Stimulated activated CD4-positive, alpha-beta T cell treated with anti-CD3 and anti-CD28 coated beads, Interleukin-12 subunit alpha, Interleukin-12 subunit beta, amount 100 ng/mL, for 24 hours (primary cell): ENCODE data around the gene FBLIM1.

Source experiments
- DNase-seq, 2 experiments: peaks; one replicate each; pipeline ENCODE4 v3.0.0-alpha.2; 2020; ENCODE audit warnings: low read depth in 2 of 2

The FBLIM1 gene

DNA sequence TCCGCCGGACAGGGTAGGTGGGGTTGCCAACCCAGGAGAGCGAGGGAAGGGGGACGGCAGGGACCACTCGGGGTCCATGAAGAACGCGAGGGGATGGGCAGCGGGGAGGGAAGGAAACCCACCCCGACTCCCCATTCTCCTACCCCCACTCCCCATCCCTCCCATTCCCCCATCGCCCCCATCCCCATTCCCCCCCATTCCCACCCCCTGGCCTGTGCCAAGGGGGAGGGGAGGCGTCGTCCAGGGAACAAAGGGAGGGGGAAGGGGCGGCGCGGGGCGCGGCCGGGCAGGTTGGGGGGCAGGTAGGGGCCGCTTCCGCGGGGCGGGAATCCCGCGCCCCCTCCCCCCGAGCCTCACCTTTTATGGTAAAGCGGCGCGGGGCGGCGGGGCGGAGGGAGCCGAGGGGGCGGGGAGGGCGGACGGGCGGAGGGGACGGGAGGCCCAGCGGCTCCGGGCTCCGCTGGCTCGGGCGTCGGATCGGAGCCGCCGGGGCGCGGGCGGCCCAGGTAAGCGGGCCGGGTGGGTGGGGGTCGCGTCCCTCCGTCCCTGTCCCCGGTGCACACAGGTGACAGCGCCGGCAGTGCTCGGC is at the start of gene FBLIM1:
FBLIM1 (plus strand) TSS at position 453 of the 589 bp plus-strand sequence. CDS start 6,189 bp downstream, outside the sequence.
- no peak for DNase-seq

DNA sequence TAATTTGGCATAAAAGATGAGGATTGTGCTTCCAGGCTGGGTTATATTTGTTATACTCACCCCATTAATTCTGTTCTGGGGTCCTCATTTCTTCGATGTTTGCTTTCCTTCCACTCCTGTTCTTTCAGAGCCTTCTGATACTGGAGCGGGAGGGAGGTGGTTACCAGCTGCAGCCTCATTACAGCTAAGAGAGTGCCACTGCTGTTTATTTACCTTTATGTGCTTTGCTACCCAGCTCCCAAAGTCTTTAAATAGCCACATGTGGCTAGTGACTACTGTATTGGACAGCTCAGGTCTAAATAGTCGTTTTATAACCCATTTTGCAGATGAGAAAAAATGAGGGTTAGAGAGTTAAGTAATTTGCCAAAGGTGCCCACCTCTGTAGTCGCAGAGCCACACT is 49.4 kb upstream of the FBLIM1 start:
- DNase-seq: no peak

DNA sequence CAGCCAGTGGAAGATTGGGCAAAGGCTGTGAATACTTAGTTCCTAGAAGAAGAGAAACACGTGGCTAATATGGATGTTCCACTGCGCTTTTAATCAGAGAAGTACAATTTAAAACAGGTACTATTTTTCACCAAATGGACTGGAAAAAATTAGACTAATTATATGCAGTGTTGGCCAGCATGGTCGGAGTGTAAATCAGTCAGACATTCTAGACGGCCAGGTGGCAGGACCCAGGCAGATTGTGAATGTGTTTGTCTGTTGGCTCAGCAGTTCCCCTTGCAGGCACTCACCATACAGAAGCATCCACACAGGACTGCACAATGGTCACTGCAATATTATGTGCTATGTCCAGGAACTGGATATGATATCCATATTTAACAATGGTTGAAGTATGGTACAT is 46.4 kb upstream of the FBLIM1 start:
- no peak for DNase-seq

DNA sequence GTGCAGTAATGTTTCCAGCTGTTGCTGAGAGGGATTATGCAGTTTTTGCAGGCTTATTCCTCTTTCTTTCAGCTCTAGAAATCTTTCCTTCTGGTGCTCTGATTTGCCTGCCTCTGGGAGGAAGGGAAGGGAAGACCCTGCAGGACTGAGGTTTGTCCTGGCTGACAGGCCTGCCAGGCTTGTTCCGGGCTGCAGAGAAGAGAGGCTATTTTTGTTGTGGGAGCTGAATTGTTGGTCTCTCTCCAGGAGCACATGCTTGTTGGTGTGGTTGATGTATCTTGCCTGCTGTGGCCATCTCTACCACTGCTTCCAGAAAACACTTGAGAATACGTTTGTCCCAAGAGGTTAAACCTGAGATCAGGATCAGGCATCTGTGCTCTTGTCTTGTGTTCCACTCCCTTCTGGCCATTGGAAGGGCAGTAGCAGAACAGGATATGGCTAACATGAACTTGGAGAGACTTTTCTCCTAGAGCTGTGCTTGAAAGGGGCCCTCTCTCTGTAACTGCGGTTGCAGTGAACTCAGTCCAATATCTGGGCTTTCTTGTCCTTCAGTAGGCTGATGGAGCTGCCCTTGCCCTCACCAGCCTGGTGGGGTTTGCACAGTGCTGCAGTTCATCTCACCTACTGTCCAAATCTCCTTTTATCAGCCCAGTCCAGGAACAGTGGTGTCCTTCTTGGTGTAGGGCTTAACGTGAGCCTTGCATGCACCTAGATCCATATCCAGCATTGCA is 44.0 kb upstream of the FBLIM1 start:
- DNase-seq: no peak

DNA sequence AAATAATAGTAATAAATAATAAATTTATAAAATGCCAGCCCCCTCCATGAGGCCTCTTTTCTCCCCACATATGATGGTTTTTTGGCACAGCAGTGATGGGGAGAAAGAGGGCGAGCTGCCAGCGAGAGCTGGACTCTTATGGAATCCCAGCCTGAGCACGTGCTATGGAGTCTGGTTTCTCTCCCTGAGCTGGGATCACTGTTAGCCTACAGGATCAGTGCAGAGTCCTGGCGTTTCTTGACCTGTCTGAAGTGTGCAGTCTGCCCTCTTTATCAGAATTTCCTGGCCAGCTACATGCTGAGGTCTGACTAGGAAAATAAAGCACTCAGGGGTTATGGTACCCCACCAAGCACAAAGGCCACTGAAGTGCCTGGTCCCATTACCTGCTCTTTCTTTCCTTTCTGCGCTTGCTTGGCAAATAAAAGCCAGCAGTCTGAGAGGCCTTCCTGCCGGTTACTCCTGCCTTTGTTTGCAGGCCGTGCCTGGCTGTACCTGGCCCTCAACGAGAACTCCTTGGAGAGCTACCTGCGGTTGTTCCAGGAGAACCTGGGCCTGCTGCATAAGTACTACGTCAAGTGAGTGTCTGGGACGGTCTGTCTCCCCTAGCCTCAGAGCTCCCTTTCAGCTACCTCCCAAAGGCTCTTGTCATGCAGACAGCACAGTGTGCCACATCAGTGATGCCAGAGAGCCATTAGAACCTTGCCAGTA is 41.0 kb upstream of the FBLIM1 start:
- no peak for DNase-seq

GRCh38 chr1:15718199-15718601 is 40.4 kb upstream of the FBLIM1 start:
- DNase-seq: no peak

- no peak for DNase-seq
These were observed 39.0 kb upstream of the FBLIM1 start for GRCh38 chr1:15719381-15720120.

- DNase-seq: no peak
These were observed 37.7 kb upstream of the FBLIM1 start for GRCh38 chr1:15720861-15721260.

- no peak for DNase-seq
These were observed 36.2 kb upstream of the FBLIM1 start for GRCh38 chr1:15722411-15722810.

- DNase-seq: no peak
These were observed 35.6 kb upstream of the FBLIM1 start for GRCh38 chr1:15722836-15723532.

- DNase-seq: no peak
These were observed 34.9 kb upstream of the FBLIM1 start for GRCh38 chr1:15723631-15724246.

- no peak for DNase-seq
These were observed 33.4 kb upstream of the FBLIM1 start for GRCh38 chr1:15724949-15725880.

DNA sequence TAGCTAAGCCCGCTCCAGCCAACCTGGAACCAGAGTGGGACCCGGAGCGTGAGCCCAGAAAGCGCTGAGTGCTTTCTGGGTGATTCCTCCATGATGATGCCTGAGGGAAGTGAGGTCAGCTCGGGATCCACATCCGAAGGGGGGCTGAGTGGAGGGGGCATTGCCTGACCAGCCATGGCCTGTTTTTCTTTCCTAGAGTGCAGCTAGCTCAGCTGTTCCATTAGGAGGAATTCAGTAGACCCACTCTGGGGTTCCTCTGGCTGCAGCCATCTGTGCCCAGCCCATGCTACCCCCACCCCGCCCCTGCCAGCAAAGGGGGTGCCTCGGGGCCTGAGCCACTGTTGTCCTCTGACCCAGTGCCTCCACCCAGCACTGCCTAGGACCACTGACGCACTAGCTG is 32.1 kb upstream of the FBLIM1 start:
- no peak for DNase-seq

DNA sequence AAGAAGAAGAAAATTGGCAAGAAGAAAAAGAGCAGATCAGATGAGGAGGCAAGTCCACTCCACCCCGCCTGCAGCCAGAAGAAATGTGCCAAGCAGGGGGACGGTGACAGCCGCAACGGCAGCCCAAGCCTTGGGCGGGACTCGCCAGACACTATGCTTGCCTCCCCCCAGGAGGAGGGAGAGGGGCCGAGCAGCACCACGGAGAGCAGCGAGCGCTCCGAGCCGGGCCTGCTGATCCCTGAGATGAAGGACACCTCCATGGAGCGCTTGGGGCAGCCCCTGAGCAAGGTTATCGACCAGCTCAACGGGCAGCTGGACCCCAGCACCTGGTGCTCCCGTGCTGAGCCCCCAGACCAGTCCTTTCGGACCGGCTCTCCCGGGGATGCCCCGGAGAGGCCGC is 31.6 kb upstream of the FBLIM1 start:
- DNase-seq: no peak

DNA sequence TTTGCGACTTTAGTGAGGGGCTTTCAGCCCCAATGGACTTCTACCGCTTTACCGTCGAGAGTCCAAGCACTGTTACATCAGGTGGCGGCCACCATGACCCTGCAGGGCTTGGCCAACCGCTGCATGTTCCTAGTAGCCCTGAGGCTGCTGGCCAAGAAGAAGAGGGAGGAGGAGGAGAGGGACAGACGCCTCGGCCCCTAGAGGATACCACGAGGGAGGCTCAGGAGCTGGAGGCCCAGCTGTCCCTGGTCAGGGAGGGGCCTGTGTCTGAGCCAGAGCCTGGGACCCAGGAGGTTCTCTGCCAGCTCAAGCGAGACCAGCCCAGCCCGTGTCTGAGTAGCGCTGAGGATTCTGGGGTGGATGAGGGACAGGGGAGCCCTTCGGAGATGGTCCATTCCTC is 31.2 kb upstream of the FBLIM1 start:
- no peak for DNase-seq

DNA sequence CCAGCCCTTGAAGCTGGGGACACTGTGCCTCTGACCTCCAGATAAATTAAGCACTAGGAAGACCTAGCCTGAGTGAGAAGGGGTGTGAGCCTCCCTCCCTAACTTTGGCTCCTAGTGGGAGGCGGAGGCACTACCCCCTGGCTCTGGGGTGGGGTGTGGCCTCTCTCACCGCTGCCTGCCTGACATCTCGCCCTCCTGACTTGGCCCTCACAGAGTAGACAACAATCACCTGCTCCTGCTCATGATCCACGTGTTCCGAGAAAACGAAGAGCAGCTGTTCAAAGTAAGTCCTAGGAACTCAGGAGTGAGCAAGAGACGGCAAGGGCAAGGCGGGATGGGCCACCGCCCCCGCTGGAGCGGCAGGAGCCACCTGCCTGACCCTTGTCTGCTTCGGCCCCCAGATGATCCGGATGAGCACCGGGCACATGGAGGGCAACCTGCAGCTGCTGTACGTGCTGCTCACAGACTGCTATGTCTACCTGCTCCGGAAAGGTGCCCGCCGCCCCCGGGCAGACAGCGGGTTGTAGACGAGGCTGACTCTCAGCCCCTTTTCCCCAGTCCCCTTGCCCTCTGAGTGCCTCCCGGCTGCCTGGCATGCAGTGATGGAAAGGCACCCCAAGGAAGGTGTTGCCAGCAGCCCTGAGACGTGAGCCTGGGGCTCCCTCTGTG is 30.6 kb upstream of the FBLIM1 start:
- DNase-seq: no peak

DNA sequence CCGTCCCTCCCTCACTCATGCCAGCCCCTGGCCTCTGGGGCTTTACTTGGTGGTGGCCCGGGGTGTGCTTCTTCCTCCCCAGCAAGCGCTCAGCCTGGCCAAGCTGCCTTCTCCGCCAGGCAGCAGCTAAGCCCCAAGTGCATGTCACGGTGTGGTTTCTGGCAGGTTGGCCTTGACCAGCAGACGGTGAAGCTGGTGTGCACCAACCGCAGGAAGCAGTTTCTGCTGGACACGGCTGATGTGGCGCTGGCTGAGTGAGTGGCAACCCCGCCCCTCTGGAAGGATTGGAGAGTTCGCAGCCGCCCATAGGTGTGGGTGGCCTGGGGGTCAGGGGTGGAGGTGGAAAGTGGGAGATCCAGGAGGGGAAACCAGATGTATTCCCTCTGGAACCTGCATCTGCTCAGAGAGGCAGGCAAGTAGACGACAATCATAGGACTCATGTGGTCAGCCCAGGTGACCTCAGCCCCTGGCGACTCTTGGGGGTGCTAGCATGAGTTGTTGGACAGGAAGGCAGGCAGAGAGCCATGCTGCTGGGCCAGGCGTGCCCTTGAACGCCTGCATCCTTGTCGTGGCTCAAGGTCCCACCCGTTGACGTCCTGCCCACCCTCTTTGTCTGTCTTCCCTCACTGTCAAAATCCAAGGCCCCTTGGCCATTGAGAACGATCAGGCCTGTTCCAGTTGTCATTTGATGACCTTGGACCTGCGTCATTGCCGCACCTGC is 29.5 kb upstream of the FBLIM1 start:
- DNase-seq: no peak

- DNase-seq: no peak
These were observed 28.2 kb upstream of the FBLIM1 start for GRCh38 chr1:15730423-15730822.

DNA sequence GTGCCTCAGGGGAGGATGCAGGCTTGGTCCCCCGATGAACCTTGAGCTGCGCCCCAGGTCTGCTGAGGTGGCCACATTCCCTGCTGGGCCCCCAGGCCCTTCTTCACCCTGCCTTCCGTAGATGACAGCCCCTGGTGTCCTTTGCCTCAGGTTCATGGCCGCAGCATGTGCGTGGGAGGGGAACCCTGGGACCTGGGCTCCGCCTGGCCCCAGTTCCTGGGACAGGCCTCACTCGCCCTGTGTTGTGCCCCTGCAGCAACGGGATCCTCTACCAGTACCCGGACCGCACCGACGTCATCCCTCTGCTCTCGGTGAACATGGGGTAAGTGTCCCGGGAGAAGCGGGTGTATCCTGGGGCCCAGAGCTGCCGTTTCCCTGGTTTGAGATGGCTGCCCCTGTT is 27.7 kb upstream of the FBLIM1 start:
- DNase-seq: no peak
